Measurements from ENCODE around the gene MT1HL1.
A peak's percentile ranks its signal among the peaks of the same experiment; 100 is the strongest.

Gene MT1HL1

GRCh38 chr1:237004116-237004515, at the start of gene MT1HL1:
MT1HL1 (minus strand) TSS chr1:237004441; CDS start chr1:237004372, 69 bp downstream.
- no peak for DNase-seq

GRCh38 chr1:237050915-237051314, 46.7 kb upstream of the MT1HL1 start:
- no peak for DNase-seq

GRCh38 chr1:237050185-237050584, 45.9 kb upstream of the MT1HL1 start:
- no peak for DNase-seq

- DNase-seq, result no peak
These were observed 44.6 kb upstream of the MT1HL1 start for GRCh38 chr1:237048803-237049202.

GRCh38 chr1:237045278-237046016, 41.2 kb upstream of the MT1HL1 start:
- DNase-seq, result no peak

GRCh38 chr1:237043846-237044636, 39.8 kb upstream of the MT1HL1 start:
- no peak for DNase-seq

GRCh38 chr1:237042892-237043576, 38.8 kb upstream of the MT1HL1 start:
- DNase-seq, result no peak

- DNase-seq, result no peak
These were observed 38.3 kb upstream of the MT1HL1 start for GRCh38 chr1:237042526-237042891.

GRCh38 chr1:237041795-237042525, 37.7 kb upstream of the MT1HL1 start, which contains the start of gene RYR2:
RYR2 (plus strand) TSS chr1:237042184; CDS start chr1:237042522, 338 bp downstream.
- DNase-seq, result peak; percentile 33

- no peak for DNase-seq
These were observed 37.2 kb upstream of the MT1HL1 start for GRCh38 chr1:237041461-237041794.

GRCh38 chr1:237040823-237041222, 36.6 kb upstream of the MT1HL1 start:
- DNase-seq, result no peak

GRCh38 chr1:237038211-237038610, 34.0 kb upstream of the MT1HL1 start:
- no peak for DNase-seq

GRCh38 chr1:237035759-237036158, 31.5 kb upstream of the MT1HL1 start:
- no peak for DNase-seq

- DNase-seq, result no peak
These were observed 29.6 kb upstream of the MT1HL1 start for GRCh38 chr1:237033804-237034203.

- DNase-seq, result no peak
These were observed 28.8 kb upstream of the MT1HL1 start for GRCh38 chr1:237033061-237033460.

GRCh38 chr1:237032029-237032428, 27.8 kb upstream of the MT1HL1 start:
- DNase-seq, result no peak

GRCh38 chr1:237031480-237031879, 27.2 kb upstream of the MT1HL1 start:
- no peak for DNase-seq

- no peak for DNase-seq
These were observed 25.8 kb upstream of the MT1HL1 start for GRCh38 chr1:237029850-237030535.

- DNase-seq, result no peak
These were observed 25.0 kb upstream of the MT1HL1 start for GRCh38 chr1:237029240-237029639.

GRCh38 chr1:237025358-237026074, 21.3 kb upstream of the MT1HL1 start:
- DNase-seq, result no peak

- no peak for DNase-seq
These were observed 14.7 kb upstream of the MT1HL1 start for GRCh38 chr1:237018896-237019295.

GRCh38 chr1:237016626-237017025, 12.4 kb upstream of the MT1HL1 start:
- DNase-seq, result no peak

All from NCI-H1092 treated with DMSO at 0.1 percent for 48 hours (cell line).